ENCODE measurements around the gene UPK1A. TPM values are rescaled to one million over a fixed set of nuclear protein-coding genes. Genes with fewer than 3 reads are reported as not detected.

Gene UPK1A
- total RNA-seq, 4 donors from 2014 or later = not detected

GRCh38 chr19:35669974-35670373 is 3.7 kb downstream of the UPK1A start:
- H3K27ac ChIP-seq = no peak overlapping the region
- 64% methylated on average over 4 of the region's 4 CpGs; no CpG with 5 or more reads in 1 of the 2 donors for WGBS, 2 donors (ENCODE audit: low coverage in 1 of 2)
- ATAC-seq = no peak
- H3K4me1 ChIP-seq = peaks cover 0 to 9% (median 0%) of the 10 kb centered on the region in 3 donors
- no peak overlapping the region for H3K4me3 ChIP-seq
- no peaks in the 10 kb centered on the region for H3K9me3 ChIP-seq
- peaks cover 0 to 9% of the 10 kb centered on the region in 2 donors for H3K36me3 ChIP-seq
- peaks cover 35% of the 10 kb centered on the region for H3K27me3 ChIP-seq
- TF ChIP-seq EP300 (IDR thresholded peaks at IDR 0.05) (no peak), POLR2AphosphoS5 (IDR thresholded peaks at IDR 0.05) (no peak), CTCF (IDR thresholded peaks at IDR 0.05) (no peak), POLR2A (IDR thresholded peaks at IDR 0.05) (no peak)

DNA sequence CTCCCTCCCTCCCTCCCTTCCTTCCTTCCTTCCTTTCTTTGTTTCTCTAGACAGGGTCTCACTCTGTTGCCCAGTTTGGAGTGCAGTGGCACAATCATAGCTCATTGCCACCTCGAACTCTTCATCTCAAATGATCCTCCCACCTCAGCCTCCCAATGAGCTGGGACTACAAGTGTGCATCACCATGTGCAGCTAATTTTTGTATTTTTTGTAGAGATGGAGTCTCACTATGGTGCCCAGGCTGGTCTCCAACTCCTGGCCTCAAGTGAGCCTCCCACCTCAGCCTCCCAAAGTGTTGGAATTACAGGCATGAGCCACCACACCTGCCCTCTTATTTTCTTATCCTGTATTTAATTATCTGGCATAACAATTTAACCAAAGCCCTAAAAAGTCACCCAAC is 4.4 kb downstream of the UPK1A start:
- H3K27ac ChIP-seq = no peak overlapping the region
- ATAC-seq = no peak
- no peaks in the 10 kb centered on the region for H3K9me3 ChIP-seq
- TF ChIP-seq CTCF (IDR thresholded peaks at IDR 0.05) = no peak
- TF ChIP-seq POLR2A (IDR thresholded peaks at IDR 0.05) = no peak
- H3K36me3 ChIP-seq = peaks cover 0 to 2% of the 10 kb centered on the region in 2 donors
- H3K4me1 ChIP-seq = peaks cover 0 to 9% (median 0%) of the 10 kb centered on the region in 3 donors
- 82% methylated on average over 1 of the region's 1 CpG; no CpG with 5 or more reads in 1 of the 2 donors for WGBS, 2 donors (ENCODE audit: low coverage in 1 of 2)
- H3K4me3 ChIP-seq = no peak overlapping the region
- H3K27me3 ChIP-seq = peaks cover 42% of the 10 kb centered on the region

GRCh38 chr19:35671818-35672217 is 5.5 kb downstream of the UPK1A start:
- no peak for ATAC-seq
- no peak overlapping the region for H3K4me3 ChIP-seq
- peaks cover 0 to 9% (median 0%) of the 10 kb centered on the region in 3 donors for H3K4me1 ChIP-seq
- no peaks in the 10 kb centered on the region for H3K9me3 ChIP-seq
- WGBS, 2 donors (ENCODE audit: low coverage in 1 of 2) = 48 to 55% methylated on average over 3 of the region's 3 CpGs
- no peaks in the 10 kb centered on the region for H3K36me3 ChIP-seq
- peaks cover 53% of the 10 kb centered on the region for H3K27me3 ChIP-seq
- TF ChIP-seq POLR2A (IDR thresholded peaks at IDR 0.05) (no peak), CTCF (IDR thresholded peaks at IDR 0.05) (no peak), EP300 (IDR thresholded peaks at IDR 0.05) (no peak), POLR2AphosphoS5 (IDR thresholded peaks at IDR 0.05) (no peak)
- H3K27ac ChIP-seq = no peak overlapping the region

DNA sequence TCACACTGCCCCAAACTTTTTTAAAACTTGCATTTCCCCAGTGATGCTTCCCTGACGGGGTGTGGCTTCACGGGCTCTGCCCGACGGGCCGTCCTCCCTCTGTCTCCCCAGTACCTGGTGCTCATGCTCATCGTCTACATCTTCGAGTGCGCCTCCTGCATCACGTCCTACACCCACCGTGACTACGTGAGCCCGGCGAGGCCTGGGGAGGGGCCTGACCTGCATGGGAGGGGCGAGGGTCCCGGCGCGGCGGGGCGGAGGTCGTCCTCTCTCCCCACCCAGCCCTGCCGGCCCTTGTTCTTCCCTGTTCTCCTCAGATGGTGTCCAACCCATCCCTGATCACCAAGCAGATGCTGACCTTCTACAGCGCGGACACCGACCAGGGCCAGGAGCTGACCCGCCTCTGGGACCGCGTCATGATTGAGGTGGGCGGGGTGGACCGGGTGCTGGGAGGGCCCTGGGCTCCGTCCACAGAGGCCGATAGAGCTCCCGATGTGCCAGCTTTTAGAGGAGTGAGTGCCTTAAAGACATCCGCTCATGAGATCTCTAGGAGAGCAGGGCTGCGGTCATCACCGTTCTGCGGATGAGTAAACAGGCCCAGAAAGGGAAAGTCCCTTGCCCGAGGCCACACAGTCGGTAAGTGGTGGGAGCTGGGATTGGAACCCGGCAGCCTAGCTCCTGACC is 6.9 kb downstream of the UPK1A start:
- peaks cover 66% of the 10 kb centered on the region for H3K27me3 ChIP-seq
- ATAC-seq = peak; percentile 78
- no peaks in the 10 kb centered on the region for H3K9me3 ChIP-seq
- peak overlapping the region; percentile 2 to 42 for H3K4me3 ChIP-seq
- TF ChIP-seq CTCF (IDR thresholded peaks at IDR 0.05) = no peak
- TF ChIP-seq POLR2A (IDR thresholded peaks at IDR 0.05) = no peak
- no peak for TF ChIP-seq EP300 (IDR thresholded peaks at IDR 0.05)
- TF ChIP-seq POLR2AphosphoS5 (IDR thresholded peaks at IDR 0.05) = no peak
- H3K4me1 ChIP-seq = peaks cover 0 to 9% (median 0%) of the 10 kb centered on the region in 3 donors
- no peak overlapping the region for H3K27ac ChIP-seq
- 0 to 9% methylated on average over 5 to 7 of the region's 39 CpGs for WGBS, 2 donors (ENCODE audit: low coverage in 1 of 2)
- no peaks in the 10 kb centered on the region for H3K36me3 ChIP-seq

- ATAC-seq = no peak
- no peak overlapping the region for H3K27ac ChIP-seq
- H3K9me3 ChIP-seq = no peaks in the 10 kb centered on the region
- WGBS, 2 donors (ENCODE audit: low coverage in 1 of 2) = 65 to 80% methylated on average over 8 to 12 of the region's 15 CpGs
- no peaks in the 10 kb centered on the region for H3K36me3 ChIP-seq
- H3K27me3 ChIP-seq = peaks cover 69% of the 10 kb centered on the region
- TF ChIP-seq EP300 (IDR thresholded peaks at IDR 0.05) = no peak
- no peak for TF ChIP-seq POLR2AphosphoS5 (IDR thresholded peaks at IDR 0.05)
- no peak for TF ChIP-seq POLR2A (IDR thresholded peaks at IDR 0.05)
- no peak for TF ChIP-seq CTCF (IDR thresholded peaks at IDR 0.05)
- H3K4me3 ChIP-seq = no peak overlapping the region
- H3K4me1 ChIP-seq = peaks cover 0 to 9% (median 0%) of the 10 kb centered on the region in 3 donors
Measured at GRCh38 chr19:35675589-35676140, 9.3 kb downstream of the UPK1A start.
